ENCODE data around the gene SMIM10.
"Not testable (repeated sequence)": the region's sequence is repeated elsewhere in the genome, so short reads cannot be mapped to it uniquely, and the experiment has no call there.

SMIM10 gene

DNA sequence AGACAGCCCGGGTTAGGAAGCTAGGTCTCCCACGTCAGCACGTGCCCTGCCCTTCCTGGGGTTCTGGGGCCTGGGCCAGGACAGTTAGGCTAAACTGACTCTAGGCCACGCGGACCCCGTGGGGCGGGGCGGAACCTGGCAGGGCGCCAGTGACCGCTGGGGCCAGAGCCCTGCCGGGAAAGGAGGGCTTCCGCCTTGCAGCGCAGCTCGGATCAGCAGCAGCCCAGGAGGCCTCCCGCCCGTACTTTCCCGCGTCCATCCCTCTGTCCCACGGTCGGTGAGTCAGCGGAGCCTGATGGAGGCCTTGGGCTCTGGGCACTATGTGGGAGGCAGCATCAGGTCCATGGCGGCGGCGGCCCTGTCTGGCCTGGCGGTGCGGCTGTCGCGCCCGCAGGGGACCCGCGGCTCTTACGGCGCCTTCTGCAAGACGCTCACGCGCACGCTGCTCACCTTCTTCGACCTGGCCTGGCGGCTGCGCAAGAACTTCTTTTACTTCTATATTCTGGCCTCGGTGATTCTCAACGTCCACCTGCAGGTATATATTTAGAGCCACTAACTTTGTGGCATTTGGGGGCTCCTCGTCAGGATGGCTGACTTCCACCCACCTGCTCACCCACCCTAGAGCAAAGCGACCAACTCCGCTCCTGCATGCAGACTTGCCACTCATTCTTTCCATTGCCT lies at the start of gene SMIM10:
SMIM10 (plus strand) TSS at position 191 of the 681 bp plus-strand sequence; CDS start at position 296, 105 bp downstream.
- Histone ChIP-seq H3K4me3 (ENCODE audit: low read depth, low read length) (no peak within 1 kb of the TSS), H3K27me3 (ENCODE audit: insufficient read depth, low read depth, severe bottlenecking) (peaks cover 6% of the 10 kb centered on the region), H3K27ac (no peak within 1 kb of the TSS), H3K36me3 (no peaks in the 10 kb centered on the region), H3K9me3 (ENCODE audit: severe bottlenecking) (no peaks in the 10 kb centered on the region)
- no peak for DNase-seq
- TF ChIP-seq, protein P1, sequence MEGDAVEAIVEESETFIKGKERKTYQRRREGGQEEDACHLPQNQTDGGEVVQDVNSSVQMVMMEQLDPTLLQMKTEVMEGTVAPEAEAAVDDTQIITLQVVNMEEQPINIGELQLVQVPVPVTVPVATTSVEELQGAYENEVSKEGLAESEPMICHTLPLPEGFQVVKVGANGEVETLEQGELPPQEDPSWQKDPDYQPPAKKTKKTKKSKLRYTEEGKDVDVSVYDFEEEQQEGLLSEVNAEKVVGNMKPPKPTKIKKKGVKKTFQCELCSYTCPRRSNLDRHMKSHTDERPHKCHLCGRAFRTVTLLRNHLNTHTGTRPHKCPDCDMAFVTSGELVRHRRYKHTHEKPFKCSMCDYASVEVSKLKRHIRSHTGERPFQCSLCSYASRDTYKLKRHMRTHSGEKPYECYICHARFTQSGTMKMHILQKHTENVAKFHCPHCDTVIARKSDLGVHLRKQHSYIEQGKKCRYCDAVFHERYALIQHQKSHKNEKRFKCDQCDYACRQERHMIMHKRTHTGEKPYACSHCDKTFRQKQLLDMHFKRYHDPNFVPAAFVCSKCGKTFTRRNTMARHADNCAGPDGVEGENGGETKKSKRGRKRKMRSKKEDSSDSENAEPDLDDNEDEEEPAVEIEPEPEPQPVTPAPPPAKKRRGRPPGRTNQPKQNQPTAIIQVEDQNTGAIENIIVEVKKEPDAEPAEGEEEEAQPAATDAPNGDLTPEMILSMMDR (IDR thresholded peaks at IDR 0.05; ENCODE audit: low read depth, low read length), result no peak

DNA sequence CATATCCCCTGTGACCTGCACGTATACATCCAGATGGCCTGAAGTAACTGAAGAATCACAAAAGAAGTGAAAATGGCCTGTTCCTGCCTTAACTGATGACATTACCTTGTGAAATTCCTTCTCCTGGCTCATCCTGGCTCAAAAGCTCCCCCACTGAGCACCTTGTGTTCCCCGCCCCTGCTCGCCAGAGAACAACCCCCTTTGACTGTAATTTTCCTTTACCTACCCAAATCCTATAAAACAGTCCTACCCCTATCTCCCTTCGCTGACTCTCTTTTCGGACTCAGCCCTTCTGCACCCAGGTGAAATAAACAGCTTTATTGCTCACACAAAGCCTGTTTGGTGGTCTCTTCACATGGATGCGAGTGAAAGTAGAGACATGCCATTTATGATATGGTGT lies 44.4 kb upstream of the SMIM10 start:
- not testable (repeated sequence) for H3K27me3 ChIP-seq (ENCODE audit: insufficient read depth, low read depth, severe bottlenecking); H3K4me3 ChIP-seq (ENCODE audit: low read depth, low read length); H3K27ac ChIP-seq; H3K36me3 ChIP-seq; DNase-seq; H3K9me3 ChIP-seq (ENCODE audit: severe bottlenecking)

DNA sequence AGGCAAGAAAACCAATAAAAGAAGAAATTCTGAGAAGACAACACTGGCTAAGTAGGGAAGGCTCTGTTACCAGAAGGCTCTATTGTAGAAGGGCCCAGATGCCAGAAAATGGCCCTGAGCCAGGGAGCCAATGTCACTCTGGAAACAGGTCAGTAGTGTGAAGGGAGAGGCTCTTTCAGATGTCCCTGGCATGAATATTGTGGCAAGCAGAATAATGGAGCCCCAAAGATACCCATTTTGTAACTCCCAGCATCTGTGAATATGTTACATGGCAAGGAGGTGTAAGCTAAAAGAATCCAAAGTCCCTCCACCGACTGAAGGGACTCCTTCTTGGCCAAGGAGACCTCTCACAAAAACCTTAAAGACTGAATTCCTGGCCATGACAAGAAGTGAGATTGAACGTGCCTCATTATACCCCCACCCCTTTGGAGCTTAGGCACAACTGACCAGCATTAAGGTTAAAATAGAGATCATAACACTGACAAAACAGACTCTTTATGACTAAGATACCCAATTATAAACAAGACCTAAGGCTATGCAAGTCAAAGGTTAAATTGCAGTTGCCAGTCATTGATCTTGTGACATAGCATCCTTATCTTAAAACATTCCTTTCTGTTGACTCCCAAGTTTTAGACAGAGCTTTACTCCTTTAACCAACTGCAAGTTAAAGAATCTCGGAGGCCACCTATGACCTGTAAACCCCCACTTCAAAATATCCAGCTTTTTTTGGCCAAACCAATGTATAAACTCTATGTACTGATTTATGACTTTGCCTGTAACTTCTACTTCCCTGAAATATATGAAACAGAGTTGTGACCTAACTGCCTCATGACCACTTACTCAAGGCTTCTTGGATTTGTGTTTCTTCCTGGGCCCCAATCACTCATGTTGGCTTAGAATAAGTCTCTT lies 42.2 kb upstream of the SMIM10 start:
- H3K9me3 ChIP-seq (ENCODE audit: severe bottlenecking), result no peaks in the 10 kb centered on the region
- DNase-seq, result no peak
- no peak overlapping the region for H3K4me3 ChIP-seq (ENCODE audit: low read depth, low read length)
- H3K27me3 ChIP-seq (ENCODE audit: insufficient read depth, low read depth, severe bottlenecking), result no peaks in the 10 kb centered on the region
- TF ChIP-seq, protein P1 (IDR thresholded peaks at IDR 0.05; ENCODE audit: low read depth, low read length), result no peak
- H3K27ac ChIP-seq, result no peak overlapping the region
- H3K36me3 ChIP-seq, result no peaks in the 10 kb centered on the region

DNA sequence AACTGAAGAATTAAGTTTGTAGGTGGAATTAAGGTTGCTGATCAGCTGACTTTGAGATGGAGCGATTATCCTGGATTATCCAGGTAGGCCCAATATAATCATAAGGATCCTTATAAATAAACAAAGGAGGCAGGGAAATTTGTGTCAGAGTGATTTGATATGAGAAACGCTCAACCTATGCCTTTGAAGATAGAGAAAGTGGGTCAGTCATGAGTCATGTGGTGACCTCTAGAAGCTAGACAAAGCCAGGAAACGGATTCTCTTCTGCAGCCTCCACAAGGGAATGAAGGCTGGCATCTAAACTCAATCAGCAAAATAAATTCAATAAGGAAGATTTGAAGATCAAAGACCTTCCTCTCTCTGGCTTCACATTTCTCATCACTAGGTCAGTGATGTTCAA lies 41.5 kb upstream of the SMIM10 start:
- no peaks in the 10 kb centered on the region for H3K9me3 ChIP-seq (ENCODE audit: severe bottlenecking)
- TF ChIP-seq, protein P1 (IDR thresholded peaks at IDR 0.05; ENCODE audit: low read depth, low read length), result no peak
- no peaks in the 10 kb centered on the region for H3K36me3 ChIP-seq
- DNase-seq, result no peak
- no peaks in the 10 kb centered on the region for H3K27me3 ChIP-seq (ENCODE audit: insufficient read depth, low read depth, severe bottlenecking)
- H3K4me3 ChIP-seq (ENCODE audit: low read depth, low read length), result no peak overlapping the region
- no peak overlapping the region for H3K27ac ChIP-seq

DNA sequence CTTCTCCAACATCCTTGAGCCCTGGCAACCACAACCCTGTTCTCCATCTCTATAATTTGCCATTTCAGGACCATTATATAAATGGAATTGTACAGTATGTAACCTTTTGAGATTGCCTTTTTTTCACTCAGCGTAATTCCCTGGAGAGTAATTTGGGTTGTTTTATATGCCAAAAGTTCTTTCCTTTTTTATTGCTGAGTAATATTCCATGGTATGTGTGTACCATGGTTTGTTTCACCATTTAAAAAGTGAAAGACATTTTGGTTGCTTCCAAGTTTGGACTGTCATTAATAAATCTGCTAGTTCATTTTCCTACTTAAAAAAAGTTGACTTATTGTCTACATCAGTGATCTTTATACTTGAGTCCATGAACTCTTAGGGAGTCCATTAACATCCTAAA lies 33.0 kb upstream of the SMIM10 start:
- Histone ChIP-seq H3K9me3 (ENCODE audit: severe bottlenecking) (no peaks in the 10 kb centered on the region), H3K27ac (no peak overlapping the region), H3K4me3 (ENCODE audit: low read depth, low read length) (no peak overlapping the region), H3K27me3 (ENCODE audit: insufficient read depth, low read depth, severe bottlenecking) (no peaks in the 10 kb centered on the region), H3K36me3 (no peaks in the 10 kb centered on the region)
- TF ChIP-seq, protein P1 (IDR thresholded peaks at IDR 0.05; ENCODE audit: low read depth, low read length), result no peak
- DNase-seq, result no peak

DNA sequence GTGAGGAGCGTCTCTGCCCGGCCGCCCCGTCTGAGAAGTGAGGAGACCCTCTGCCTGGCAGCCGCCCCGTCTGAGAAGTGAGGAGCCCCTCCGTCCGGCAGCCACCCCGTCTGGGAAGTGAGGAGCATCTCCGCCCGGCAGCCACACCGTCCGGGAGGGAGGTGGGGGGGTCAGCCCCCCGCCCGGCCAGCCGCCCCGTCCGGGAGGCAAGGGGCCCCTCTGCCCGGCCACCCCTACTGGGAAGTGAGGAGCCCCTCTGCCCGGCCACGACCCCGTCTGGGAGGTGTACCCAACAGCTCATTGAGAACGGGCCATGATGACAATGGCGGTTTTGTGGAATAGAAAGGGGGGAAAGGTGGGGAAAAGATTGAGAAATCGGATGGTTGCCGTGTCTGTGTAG lies 30.4 kb upstream of the SMIM10 start:
- H3K9me3 ChIP-seq (ENCODE audit: severe bottlenecking); H3K27ac ChIP-seq; H3K27me3 ChIP-seq (ENCODE audit: insufficient read depth, low read depth, severe bottlenecking): not testable (repeated sequence)

More for the DNA sequence above, 30.4 kb upstream of the SMIM10 start:
- H3K36me3 ChIP-seq; DNase-seq; H3K4me3 ChIP-seq (ENCODE audit: low read depth, low read length): not testable (repeated sequence)

Measured in WERI-Rb-1 (cell line).